ENCODE measurements around the gene RGL1. TPM values are rescaled to one million over a fixed set of nuclear protein-coding genes. Genes with fewer than 3 reads are reported as not detected.

Gene RGL1
- total RNA-seq, 1 donor from 2014 or later, result 26.6 TPM

DNA sequence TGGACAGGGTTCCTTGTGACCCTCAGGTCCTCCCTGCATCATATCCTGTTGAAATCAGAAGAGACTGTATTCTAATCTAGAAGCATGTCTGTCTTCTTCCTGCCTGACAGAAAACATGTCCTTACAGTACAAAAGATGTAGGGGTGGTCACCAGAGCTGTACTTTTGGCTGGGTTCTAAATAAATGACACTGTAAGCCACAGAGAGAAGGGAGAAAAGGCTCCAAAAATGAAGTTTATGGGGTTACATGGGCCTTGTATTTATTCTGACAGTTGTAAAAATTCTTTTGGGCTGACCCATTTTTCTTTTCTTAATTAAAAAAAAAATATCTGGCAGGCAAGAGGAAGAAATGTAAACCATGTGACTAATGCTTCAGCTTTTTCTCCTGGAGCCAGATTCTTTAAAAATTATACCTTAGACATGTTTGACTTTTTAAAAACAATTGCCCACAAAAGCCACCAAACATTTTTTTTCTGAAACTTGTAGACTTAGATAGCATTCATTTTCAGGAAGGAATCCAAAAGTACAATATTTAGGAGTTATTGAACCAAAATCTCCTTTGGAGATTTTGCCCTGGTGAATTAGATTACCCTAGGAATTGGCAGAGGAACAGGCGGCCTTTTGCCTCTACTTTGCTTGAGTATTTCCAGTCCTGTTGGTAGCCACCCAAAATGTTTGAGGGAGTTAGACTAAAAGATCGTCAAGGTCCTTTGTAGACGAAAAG lies 17.1 kb downstream of the RGL1 start:
- DNase-seq, result peak; percentile 65

DNA sequence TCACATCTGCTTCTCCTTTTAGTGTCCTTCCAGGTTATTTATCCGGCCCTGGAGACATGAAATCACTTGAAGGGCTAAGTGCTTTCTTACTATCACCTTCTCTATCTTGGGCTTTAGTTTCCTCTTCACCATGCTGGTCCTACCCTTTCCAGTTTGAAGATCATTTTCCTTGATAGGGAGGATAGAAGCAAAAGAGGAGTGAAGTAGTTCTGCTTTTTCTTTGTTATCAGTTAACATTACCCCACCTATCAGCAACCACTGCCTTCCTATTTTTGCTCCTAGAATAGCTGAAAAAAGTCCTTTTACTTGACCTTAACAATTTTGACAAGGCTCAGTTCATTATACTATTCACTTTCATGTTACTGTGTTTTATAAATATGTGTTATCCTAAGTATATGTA lies 19.4 kb downstream of the RGL1 start:
- no peak for DNase-seq

DNA sequence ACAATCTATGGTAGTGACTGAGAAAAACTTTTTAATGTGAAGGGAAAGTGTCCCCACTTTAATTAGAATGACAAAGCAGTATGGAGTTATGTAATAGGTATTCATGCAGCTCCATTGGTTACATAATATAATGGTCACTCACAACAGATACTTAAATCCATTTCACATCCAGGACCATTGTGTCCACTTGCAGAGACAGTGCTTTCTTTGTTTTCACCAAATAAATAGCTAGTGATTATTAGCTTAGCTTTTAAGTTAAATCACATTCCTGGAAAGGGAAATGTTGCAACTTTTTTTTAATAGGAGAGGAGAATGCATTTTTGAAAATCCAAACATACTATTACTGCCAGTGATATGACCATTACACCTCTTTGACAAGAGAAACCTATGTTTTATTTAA lies 22.9 kb downstream of the RGL1 start:
- no peak for DNase-seq

DNA sequence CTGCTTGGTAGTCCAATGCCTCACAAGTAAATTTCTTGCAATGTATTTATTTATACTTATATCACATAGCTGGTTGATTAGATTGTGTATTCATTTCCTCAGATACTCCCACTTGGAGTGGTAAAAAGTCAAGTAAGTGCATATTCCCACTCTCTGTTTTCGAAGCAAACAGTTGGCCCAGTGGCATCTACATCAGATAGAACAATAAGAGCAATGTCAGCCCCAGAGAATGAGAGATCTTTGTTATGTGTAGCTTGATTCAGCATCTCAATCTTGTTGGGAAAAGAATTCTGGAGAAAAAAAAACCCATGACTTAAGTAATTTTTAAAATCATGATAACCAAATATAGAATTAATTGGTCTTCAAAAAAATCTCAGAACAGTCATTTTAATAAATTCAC lies 25.5 kb downstream of the RGL1 start:
- DNase-seq, result no peak

DNA sequence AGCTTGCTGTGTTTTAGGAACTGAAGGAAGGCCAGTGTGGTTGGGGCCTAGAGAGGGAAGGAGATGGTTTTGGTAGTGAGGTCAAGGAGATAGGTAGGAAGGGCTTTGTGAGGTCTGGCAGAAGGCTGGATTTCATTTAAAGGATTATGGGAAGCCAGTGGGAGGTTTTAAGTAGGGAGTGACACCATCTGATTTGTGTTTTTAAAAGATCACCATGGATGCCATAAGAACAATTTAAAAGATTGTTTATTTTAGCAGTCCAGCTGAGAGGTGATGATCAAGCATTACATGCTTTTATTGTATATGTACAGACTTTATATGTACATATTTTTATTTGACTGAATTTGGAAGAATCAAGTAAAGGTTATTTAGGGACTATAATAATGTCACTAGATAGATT lies 26.4 kb downstream of the RGL1 start:
- DNase-seq, result no peak

DNA sequence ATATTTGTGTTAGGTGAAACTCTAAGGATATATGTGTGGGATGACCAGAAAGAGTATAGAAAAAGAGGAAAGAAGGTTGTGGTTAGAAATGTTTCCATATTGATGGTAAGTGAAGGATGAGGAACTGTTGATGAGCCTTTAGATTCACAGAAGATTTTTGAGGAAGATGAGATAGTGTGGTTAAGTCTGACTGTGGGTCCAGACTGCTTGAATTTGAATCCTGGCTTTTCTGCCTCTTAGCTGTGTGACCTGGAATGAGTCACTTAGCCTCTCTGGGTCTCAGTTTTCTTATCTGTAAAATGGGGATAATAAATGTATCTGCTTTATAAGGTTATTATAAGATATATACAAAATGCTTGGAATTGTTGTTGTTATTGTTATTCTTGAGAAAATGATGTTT lies 27.5 kb downstream of the RGL1 start:
- DNase-seq, result no peak

DNA sequence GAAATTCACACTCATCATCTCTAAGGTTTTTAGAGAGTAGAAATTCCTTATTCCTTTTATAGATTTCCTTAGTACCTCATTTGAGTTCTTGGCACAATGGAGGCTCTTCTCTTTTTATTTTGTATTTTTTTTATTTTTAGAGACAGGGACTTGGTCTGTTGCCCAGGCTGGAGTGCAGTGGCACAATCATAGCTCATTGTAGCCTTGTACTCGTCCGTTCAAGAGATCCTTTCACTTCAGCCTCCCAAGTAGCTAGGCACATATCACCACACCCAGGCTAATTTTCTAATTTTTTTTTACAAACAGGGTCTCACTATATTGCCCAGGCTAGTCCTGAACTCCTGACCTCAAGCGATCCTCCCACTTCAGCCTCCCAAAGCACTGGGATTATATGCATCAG lies 29.6 kb downstream of the RGL1 start:
- no peak for DNase-seq

DNA sequence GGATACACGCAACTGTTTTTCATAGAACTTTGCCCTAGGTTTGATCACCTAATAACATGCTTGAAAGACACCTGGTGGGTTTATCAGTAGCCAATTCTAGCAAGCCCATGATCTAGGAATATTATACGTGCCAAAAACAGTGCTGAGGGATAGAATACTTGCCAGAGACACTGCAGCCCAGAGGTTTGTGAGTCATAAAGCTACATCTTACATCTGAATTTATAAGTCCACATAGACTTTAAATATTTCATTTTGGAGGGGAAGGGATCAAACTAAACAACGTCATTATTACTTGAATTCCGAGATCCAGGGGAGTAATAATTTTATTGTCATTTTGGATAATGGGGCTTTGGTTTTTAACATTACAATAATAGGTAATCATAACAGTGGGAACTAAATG lies 31.7 kb downstream of the RGL1 start:
- no peak for DNase-seq

DNA sequence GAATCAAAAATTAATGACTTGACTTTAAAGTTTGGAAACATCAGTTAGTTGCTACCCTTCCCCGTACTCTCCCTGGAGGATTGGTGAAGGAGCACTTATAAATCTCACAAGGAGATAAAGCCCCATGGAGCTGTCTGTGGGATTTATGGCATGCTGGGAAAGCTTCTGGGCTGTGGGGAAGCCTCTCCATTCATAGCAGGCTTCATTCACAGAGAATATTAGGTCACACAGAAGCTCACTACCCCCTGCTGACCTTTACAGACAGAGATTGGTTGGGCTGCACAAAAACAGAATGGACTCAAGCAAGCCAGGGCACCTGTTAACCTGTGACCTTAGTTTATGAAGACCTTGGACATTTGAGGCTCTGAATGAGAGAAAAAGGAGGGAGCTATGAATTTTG lies 32.1 kb downstream of the RGL1 start:
- DNase-seq, result no peak

DNA sequence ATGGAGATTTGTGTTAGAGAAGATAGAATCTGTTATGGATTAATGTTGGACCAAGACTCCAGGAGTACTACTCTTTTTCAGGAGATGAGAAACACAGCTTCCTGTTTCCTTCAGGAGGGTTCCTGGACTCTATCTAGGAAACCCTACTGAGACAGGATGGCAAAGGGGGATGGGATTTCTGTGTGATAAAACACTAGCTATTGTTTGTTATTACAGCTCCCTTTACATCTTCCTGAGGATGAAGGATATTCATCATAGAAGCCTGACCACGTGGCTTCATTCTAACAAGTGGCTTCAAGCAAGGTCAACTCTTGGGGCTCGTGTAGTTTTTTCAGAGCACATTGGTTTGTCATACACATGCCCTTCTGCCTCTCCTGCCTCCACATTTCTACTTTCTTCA lies 33.3 kb downstream of the RGL1 start:
- no peak for DNase-seq

DNA sequence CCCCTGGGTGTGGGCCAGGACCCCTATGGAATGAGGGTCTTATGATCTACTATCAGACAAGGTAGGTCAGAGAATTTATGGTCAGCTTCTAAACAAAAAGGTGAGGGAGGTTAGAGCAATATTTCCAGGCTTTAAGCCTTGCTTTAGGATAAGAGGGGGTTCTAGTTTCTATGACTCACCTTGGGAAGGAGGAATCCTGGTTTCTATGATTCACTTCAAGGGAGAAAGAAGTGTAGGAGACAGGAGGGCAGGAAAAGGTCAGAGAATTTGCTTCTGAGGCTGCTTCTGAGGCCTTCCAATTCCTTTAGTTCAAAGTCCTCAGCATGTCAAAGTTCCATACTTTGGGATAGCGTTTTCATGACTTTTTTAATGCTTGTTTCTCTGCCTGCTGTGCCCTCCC lies 35.2 kb downstream of the RGL1 start:
- no peak for DNase-seq

DNA sequence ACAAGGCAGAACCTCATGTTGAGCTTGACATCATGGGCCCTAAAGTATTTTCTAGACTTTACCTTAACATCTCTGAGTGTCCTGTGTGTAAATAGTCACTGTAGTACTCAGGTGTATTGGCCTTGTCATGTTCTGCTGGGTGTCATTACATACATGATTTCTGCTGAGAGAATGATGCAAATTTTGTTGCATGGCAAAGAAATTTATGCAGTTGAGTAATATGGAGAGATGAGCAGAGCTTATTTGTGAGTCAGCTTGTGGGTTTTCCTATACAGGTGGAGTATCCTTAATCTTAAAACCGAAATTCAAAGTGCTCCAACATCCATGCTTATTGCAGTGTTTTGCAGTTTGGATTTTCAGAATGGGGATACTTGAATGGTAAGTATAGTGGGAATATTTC lies 36.6 kb downstream of the RGL1 start:
- DNase-seq, result no peak

DNA sequence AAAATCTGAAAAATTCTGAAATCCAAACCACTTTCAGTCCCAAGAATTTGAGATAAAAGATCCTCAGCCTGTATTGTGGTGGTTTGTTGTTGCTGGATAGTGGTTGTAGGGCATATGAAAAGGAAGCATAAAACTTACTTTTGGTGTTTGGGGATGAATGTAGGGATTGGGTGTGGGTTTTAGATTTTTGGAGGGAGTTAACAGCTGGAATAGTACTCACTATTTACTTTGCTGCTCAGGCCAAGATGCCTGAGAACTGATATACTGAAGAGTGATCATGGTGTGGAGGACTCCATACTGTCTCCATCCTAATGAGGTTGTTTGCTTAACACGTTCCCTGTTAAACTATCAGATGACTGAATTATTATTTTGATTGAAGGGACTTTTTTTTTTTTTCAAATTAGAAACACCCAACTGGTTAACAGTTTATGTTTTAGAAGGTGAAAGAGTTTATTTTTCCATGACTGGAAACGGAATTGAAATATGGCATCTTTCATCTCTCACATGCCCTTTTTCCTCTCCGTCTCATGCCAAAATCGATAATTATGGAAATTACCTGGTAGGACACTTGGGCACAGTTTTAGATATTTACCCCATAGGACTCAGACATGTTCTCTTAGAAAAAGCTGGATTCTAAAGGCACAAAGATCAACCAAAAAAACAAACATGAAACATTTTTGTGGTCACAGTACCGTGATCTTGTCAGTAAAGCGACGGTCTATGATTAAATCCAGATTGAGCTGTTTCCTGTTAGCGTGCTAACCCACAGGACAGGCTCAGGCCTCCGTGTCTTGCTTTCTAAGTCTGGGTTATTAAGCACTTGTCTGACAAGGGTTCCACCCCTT lies 37.3 kb downstream of the RGL1 start:
- peak; percentile 75 for DNase-seq

DNA sequence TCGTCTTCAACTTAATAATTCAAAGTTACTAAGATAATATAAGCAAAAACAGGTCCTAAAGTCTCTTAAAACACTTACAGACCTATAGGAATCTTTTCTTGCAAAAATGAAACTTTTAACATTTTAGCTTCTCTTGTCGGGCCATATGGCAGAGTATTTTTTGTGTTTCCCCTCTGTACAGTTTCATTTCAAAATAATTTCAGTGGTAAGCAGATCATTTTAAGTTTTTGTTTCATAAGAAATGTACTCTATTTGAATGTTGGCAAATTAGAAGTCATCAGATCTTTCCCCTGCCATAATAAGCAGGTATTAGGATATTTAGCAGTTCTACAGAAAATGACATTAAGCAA lies 37.9 kb downstream of the RGL1 start:
- DNase-seq, result no peak

DNA sequence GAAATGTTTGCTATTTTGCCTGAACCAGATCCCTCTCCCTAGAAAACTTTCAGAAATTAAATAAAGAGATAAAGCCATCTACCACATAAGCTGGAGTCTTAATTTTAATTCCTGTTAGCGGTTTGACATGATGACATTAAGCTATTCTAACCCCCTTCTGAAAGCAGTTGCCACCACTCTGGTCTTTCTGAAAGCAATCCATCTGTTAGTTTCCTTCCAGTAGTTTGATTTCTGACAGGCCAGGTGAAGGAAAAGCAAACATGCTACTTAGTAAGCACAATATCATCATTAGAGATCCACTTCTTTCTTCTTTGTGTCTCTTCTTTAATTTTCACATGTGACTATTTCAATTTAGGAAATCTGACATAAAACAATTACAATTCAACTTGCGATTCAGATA lies 39.9 kb downstream of the RGL1 start:
- no peak for DNase-seq

DNA sequence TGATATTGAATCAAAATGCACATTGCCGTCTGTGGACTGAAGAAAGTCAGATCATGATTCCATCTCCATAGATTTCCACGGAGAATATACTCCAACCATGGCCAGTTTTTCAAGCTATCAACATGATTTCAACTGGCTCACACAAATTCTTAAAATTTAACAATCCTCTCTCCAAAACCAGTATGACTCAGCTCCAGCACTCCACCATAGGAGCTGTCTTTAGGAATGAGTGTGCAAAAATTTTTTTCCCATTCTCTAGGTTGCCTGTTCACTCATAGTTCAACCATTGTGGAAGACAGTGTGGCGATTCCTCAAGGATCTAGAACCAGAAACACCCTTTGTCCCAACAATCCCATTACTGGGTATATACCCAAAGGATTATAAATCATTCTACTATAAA lies 40.8 kb downstream of the RGL1 start:
- no peak for DNase-seq

DNA sequence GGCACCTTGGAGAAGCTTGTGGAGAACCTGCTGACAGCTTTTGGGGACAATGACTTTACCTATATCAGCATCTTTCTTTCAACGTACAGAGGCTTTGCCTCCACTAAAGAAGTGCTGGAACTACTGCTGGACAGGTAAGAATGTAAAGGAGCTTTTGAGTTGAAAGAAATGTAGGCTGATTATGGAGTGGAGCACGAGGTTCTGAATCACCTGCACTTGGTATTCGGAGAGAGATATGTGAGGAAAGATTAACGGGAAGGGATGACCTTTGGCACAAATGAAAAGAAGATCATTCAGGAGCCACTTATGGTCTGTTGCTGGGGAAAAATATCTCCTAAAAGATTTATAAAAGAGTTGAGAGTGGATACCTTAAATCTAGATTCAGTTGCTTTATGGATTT lies 42.7 kb downstream of the RGL1 start:
- no peak for DNase-seq

DNA sequence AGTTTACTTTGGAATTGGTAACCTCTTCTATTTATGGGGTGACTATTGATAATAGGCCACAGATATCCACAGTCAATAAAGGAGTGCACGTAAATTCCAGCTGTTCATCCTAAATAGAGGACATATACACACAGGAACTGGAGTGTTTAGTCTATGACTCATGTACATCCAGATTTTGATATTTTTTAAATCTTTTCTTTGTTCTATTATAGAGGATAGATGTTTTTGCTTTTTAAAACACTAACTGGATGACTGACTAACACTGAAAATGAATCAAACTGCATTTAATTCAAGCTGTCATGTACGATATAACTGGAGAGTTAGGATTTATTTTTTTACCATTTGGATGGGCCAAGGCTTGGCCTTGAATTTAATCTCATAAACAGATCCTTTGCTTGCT lies 45.9 kb downstream of the RGL1 start:
- no peak for DNase-seq

DNA sequence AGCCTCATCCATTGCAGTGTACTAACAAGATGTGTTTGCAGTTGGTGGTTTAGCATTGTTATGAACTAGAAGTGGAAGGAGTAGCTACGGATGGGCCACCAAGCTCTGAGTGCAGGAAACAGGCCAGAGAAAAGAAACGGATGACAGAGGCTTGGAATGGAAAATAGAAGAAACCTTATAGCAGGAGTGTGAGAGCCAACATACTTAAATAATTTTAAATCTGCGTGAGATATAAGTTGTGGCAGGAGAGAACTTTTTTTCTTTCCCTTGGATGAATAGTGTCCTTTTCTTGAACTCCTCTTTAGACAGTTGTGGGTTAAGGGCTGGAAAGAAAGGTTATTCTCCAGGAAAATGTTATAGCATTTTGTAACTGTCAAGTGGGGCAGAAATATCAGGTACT lies 54.2 kb downstream of the RGL1 start:
- peak; percentile 65 for DNase-seq

DNA sequence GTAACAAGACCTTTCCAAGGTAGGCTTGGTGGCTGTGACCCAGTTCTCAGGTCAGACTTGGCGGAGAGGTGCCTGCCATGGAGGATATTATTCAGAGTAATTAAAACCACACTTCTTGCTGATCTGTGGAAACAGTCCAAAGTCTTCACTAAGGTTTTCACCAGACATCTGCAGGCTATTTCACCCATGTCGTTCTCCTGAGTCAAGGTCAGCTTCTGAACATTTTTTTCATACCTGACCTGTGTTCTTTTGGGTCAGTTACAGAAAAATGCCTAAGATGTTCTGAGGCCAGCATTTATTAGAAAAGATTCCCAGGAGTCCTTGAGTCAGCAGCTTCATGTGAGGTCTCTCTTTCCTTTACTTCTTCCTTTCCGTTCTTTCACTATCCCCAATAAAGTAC lies 54.9 kb downstream of the RGL1 start:
- peak; percentile 32 for DNase-seq

DNA sequence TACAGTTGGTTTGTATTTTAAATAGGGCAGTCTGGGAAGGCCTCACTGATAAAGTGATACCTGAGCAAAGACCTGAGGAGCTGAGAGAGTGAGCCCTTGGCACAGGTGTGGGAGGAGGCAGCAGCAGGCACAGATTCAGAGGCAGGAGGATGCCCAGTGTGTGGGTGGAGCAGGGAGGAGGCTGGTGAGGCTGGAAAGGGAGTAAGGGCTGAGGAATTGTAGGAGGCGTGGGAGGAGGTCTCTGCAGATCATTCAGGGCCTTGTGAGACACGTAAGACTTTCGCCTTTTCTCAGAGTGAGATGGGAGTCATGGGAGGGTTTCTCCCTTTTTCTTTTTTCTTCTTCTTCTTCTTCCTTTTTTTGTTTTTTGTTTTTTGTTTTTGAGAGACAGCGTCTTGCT lies 58.0 kb downstream of the RGL1 start:
- DNase-seq, result no peak

DNA sequence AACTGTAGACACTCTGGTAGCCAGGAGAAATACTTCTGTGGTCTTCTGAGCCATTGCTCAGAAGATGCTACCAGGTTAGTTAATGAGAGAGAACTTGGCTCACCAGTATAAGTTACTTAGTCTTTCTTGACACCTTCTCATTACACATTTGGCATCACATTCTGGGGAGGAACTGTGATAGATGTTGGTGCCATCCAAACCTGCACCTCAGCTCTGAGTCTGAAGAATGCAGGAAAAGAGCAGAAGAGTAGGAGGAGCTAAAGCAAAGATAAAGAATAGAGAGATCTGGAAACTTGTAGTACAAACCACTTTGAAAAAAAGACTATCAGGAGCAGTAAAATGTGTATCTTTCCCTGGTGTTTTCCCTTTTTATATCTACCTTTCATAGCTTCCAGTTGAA lies 58.9 kb downstream of the RGL1 start:
- DNase-seq, result no peak

DNA sequence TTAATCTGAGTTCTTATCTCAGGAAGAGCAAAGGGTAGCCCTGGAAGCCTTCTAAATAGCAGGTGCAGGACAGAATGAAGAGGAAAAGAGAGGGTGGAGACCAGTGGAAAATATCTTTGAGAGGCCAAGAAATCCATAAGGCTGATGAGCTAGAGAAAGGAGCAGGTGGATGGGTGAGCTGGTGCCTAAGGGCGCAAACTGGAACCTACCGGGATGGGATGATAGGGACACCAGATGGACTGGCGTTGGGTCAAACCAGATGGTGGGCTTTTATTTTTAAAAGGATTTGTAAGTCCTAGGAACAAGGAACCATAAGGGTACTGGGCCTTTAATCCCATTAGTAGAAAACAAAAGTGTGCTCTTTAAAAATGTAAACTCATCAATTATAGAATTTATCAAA lies 59.7 kb downstream of the RGL1 start:
- DNase-seq, result no peak

DNA sequence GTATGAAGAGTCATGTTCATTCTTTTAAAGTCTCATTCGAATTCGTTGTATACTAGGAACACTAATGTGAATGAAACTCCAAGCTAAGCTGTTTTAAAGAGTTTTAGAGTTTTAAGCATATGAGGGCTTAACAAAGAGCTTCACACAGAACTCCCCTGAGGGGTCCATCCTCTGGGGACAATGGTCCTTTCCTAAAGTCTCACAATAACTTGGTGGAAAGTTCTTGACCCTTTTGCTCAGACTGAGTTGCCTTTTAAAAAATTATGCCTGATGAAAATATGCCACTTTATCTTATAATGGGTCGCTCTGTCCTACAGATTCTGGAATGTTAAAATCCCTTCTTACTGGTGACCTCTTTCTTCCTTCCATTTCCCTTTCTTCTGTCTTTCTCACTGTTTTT lies 64.3 kb downstream of the RGL1 start:
- DNase-seq, result no peak
